GM18505 (cell line): ENCODE measurements around the gene ALKBH2.

Source experiments
- ATAC-seq: cut with Tn5 transposase; IDR thresholded peaks from one replicate; pipeline ENCODE4 v1.9.1; 2021; ENCODE audit not compliant: unreplicated experiment
- POLR2A ChIP-seq: IDR thresholded peaks from 4 replicates; pipeline ENCODE4 v1.6.1; 2011; ENCODE audit warnings: borderline replicate concordance; ENCODE audit not compliant: insufficient read depth, insufficient read length; ENCODE audit errors: extremely low read depth

ALKBH2 gene

DNA sequence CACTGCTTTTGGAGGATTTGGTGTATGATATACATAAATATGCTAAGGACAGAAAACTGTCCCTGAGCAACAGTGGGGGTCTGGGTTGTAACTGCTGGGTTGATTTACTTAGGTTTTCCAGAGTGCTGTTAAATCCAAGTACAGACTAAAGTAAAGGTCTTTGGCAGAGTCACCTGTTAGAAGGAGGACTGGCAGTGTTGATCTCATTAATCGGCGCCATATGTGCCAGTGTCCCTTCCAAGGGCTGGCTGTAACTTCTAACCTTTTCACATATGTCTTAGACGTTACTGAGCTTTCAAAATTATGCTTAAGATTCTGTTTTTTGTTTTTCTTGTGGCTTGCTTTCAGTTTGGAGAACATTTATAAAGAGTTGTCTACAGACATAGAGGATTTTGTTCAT, 9.2 kb upstream of the ALKBH2 start:
- no peak for TF ChIP-seq POLR2A
- no peak for ATAC-seq

DNA sequence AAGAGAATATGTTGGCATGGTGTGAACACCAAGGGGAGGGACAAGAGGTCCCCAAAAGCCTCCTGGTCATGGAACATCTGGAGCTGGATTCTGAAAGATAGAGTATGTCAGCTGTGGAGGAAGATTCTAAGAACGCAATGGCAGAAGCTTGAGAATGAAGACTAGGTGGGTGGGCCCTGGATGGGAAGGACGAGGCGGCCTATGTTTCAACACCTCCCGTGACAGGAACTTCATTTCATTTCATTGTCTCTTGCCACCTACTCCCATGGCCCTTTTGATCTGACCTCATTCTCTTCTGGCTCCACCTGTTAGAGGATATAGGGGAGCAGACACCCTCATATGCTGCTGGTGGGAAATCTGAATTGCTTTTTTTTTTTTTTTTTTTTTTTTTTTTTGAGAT, 7.5 kb upstream of the ALKBH2 start:
- ATAC-seq, result no peak
- TF ChIP-seq POLR2A, result no peak

DNA sequence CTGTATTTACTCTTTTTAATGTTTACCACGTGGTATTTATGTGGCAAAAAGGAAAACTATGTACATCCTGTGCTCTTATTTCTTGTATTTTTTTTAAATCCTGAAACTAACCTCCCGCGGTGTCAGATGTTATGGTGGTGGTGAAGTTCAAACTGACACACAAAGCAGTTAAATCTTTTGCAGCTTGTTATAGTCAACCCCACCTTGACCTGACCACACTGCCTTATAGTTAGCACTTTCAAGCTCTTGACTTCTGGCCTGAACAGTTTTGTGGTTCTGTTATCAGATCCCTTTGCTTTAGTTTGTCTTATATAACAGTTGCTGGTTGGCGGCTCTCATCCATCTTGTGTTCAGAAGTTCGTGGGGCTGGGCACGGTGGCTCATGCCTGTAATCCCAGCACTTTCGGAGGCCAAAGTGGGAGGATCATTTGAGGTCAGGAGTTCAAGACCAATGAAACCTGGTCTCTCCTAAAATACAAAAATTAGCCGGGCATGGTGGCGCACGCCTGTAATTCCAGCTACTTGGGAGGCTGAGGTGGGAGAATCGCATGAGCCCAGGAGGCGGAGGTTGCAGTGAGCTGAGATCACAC, 6.3 kb upstream of the ALKBH2 start:
- no peak for TF ChIP-seq POLR2A
- ATAC-seq, result no peak

DNA sequence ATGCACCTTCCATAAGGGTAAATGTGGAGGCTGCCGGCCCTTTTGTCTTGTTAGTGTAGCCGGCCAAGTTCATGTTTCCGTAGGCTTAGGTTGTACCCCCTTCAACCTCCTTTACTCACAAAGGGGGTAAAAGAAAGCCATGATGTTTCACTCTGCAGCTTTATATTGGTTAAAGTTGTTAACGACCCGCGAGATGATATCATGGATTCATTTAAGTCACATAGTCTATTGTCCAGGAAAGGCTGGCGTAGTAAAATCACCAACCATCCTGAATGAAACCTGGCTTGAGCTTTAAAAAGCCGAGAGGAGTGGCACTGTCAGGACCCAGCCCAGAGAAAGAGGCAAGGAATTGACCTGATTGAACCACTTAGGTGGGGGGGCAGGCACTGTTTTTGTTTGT, 5.4 kb upstream of the ALKBH2 start:
- ATAC-seq, result no peak

DNA sequence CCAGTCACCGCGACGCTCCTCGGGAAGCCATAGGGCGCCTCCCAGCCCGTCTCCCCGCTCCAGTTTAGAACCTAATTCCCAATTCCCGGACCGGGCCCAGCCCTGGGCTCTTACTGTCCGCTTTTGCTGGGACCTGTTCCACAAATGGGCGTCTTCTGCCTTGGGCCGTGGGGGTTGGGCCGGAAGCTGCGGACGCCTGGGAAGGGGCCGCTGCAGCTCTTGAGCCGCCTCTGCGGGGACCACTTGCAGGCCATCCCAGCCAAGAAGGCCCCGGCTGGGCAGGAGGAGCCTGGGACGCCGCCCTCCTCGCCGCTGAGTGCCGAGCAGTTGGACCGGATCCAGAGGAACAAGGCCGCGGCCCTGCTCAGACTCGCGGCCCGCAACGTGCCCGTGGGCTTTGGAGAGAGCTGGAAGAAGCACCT, 4.9 kb upstream of the ALKBH2 start:
- ATAC-seq, result peak; percentile 30
- no peak for TF ChIP-seq POLR2A

More for the DNA sequence above, 5.4 kb upstream of the ALKBH2 start:
- no peak for TF ChIP-seq POLR2A

DNA sequence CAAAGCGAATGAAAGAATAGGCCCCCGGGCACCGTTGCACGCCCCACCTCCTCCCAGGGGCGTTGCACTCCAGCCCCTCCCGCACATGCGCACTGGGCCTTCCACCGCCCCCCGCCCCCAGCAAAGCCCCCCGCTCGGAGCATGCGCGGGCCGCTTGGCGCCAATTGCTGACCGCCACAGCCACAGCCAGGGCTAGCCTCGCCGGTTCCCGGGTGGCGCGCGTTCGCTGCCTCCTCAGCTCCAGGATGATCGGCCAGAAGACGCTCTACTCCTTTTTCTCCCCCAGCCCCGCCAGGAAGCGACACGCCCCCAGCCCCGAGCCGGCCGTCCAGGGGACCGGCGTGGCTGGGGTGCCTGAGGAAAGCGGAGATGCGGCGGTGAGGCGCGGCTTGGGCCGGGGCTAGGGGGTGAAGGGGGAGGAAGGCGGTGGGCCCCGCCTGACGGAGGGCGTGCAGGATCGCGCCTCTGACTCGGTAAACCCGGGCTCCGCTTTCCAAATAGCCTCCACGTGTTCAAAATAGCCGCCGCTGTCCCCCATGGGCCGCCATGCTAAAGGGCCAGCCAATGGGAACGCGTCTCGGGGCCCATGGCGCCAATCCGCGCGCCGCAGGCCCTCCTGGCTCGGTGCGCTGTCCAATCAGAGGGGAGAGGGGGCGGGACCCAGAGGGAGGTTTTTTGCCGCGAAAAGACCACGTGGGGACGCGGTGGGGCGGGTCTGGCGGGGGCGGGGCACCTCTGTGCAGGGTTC, 4.3 kb upstream of the ALKBH2 start, which contains the start of gene UNG:
Gene UNG (plus strand): TSS at position 163 of the 748 bp plus-strand sequence. CDS start 83 bp downstream, at position 246.
- peak; percentile 85 for ATAC-seq
- TF ChIP-seq POLR2A, result no peak

DNA sequence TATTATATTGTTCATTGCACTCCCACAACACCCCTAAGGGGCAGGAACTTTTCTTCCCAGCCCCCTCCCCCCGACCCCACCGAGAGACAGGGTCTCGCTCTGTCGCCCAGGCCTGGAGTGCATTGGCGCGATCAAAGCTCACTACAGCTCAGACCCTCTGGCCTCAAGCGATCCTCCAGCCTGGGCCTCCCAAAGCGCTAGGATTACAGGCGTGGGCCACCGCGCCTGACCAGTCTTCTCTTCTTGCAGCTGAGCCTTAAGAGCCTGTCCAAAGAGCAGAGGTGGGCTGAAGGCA, 3.8 kb upstream of the ALKBH2 start:
- no peak for ATAC-seq
- TF ChIP-seq POLR2A, result no peak

DNA sequence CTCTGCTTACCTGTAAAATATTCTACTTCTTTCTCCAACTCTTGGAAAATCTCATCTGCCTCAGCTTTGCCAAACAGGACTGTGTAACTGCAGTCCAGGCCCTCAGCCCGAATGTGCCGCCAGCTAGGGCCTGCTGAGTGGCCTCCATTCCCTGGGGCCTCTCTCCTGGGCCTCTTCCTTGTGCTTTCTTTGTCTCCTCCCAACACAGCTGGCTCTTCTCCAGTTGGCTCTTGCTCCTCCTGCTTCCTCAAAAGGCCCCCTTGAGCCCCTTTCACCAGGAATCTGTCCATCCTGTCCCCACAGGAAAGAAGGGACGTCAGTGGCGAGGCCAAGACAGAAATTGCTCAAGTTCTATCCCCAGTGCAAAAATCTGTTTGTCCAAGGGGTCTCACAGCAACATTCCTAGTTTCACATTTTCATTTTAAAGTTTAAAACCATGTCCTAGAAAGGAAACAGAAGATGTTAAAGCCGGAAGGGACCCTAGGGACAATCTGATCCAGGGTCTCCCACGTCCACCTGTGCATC, 713 bp downstream of the ALKBH2 start:
- ATAC-seq, result no peak
- no peak for TF ChIP-seq POLR2A

DNA sequence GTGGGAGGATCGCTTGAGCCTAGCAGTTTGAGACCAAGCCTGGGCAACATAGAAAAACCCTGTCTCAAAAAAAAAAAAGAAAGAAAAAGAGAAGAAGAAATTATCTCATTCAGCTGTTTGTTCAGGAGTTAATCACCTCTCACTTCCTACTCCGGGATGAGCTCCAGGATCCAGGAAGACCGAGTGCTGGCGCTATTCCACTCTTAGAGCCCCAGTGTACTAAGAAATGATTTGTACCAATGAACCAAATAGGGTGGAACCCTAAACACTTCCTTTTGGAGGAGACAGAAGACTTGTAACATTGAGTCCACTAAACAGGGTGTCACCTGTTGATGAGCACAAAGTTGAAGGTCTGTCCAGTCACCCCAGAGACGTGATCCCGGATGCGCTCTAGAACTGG, 3.6 kb downstream of the ALKBH2 start:
- TF ChIP-seq POLR2A, result no peak
- no peak for ATAC-seq

DNA sequence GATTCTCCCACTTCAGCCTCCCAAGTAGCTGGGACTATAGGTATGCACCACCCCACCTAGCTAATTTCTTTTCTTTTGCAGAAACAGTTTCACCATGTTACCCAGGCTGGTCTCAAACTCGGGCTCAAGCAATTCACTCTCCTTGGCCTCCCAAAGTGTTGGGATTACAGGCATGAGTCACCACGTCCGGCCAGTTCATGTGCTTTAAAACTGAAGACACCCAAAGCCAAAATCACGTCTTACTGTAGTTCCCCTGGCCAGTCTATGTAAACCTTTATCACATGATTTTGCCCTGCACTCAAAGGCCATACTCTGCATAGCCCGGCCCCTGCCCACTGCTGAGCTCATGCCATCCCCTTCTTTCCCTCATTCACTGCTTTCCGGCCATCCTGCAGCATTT, 4.5 kb downstream of the ALKBH2 start:
- TF ChIP-seq POLR2A, result no peak
- no peak for ATAC-seq

DNA sequence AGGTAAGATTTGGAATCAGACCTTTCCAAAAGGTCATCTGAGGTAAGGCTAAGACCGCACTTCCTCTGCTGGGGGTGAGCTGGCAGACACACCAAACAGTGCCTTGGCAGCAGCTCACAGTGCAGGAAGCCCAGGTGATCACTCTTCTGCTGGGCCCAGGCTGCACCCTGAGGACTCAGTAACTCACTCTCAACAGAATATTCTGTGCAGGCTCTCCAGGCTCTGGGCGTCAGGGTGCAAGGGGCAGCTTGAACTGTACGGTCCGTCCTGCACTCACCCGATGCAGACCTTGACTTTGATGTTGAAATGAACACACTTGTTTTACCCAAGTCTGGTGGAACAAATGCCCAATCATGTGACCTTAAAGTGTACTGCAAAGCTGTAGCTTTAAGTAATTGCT, 6.0 kb downstream of the ALKBH2 start:
- TF ChIP-seq POLR2A, result no peak
- no peak for ATAC-seq

DNA sequence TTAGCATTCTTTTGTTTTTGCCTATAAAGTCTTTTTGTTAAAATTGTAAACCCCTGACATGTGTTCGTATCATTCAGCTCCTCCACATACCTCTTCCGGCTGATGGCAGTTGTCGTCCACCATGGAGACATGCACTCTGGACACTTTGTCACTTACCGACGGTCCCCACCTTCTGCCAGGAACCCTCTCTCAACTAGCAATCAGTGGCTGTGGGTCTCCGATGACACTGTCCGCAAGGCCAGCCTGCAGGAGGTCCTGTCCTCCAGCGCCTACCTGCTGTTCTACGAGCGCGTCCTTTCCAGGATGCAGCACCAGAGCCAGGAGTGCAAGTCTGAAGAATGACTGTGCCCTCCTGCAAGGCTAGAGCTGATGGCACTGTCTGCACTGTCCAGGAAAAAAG, 7.7 kb downstream of the ALKBH2 start:
- no peak for ATAC-seq
- TF ChIP-seq POLR2A, result no peak

DNA sequence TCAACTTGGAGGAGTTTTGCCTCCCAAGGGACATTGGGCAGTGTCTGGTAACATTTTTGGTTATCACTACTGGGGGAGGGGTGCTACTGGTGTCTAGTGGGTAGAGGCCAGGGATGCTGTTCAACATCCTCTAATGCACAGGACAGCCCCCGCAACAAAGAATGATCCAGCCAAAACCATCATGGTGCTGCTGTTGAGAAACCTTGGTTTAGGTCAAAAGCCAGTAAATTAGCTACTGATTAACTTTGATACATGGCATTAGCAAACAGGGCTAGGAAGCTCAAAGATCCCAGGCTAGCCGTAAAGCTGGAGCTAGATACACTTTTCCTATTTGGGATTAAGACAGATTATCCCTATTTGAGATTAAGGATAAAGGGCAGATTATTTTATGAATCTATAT, 8.8 kb downstream of the ALKBH2 start:
- no peak for ATAC-seq
- no peak for TF ChIP-seq POLR2A

DNA sequence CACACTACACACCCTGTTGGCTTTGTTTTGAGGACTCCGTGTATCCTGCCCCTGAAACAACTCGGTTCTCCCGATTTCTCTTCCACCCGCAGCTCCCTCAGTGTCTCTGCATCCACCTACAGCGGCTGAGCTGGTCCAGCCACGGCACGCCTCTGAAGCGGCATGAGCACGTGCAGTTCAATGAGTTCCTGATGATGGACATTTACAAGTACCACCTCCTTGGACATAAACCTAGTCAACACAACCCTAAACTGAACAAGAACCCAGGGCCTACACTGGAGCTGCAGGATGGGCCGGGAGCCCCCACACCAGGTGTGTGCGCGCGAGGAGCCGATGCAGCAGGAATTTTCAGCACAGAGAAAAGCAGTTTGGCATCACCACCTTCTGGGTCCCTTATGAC, 10.5 kb downstream of the ALKBH2 start:
- ATAC-seq, result no peak
- TF ChIP-seq POLR2A, result no peak
